GM10248 (cell line): ENCODE measurements around the gene PXYLP1.

Experiments used
- CTCF ChIA-PET: fragments of 300-600 bp; sonication (Branson Sonifier 250); formaldehyde crosslinking; extraction: SDS; loops from one replicate; lab custom pipeline; 2021; ENCODE audit warnings: antibody characterized with exemption; lab: Yijun Ruan, JAX
- POLR2A ChIA-PET: fragments of 350-650 bp; sonication (Branson Sonifier 250); formaldehyde crosslinking; extraction: SDS; loops from one replicate; lab custom pipeline; 2020; ENCODE audit warnings: antibody characterized with exemption; lab: Yijun Ruan, JAX
- DNase-seq: peaks from one replicate; pipeline ENCODE4 v3.0.0; 2012; ENCODE audit errors: extremely low spot score
- CTCF ChIP-seq: IDR thresholded peaks from 2 replicates; pipeline ENCODE4 v1.5.1; 2012; ENCODE audit warnings: mild to moderate bottlenecking, low read depth; ENCODE audit errors: extremely low read depth, missing control alignments, control extremely low read depth

The PXYLP1 gene

GRCh38 chr3:141237701-141238521, 6.3 kb downstream of the PXYLP1 start:
- no peak for DNase-seq
- ChIA-PET POLR2A (no interaction called here), CTCF (interaction anchor here (1.0 to 2.8 kb wide), 3 partner anchors 13 to 214 kb away, joined by 3 to 10 read pairs (median 3); no protein-coding TSS in a partner anchor)
- no peak for TF ChIP-seq CTCF

GRCh38 chr3:141239511-141240281, 8.1 kb downstream of the PXYLP1 start:
- POLR2A ChIA-PET, result no interaction called here
- no peak for TF ChIP-seq CTCF
- DNase-seq, result no peak
- CTCF ChIA-PET, result interaction anchor here (0.8 to 4.9 kb wide), 3 partner anchors 8 to 15 kb away, joined by 3 to 35 read pairs (median 10); partner anchors contain the start of gene PXYLP1

- no peak for TF ChIP-seq CTCF
- POLR2A ChIA-PET, result no interaction called here
- CTCF ChIA-PET, result interaction anchor here (0.8 to 4.9 kb wide), 2 partner anchors 8 to 9 kb away, joined by 3 to 35 read pairs; partner anchors contain the start of gene PXYLP1
Measured at GRCh38 chr3:141240286-141240685, 8.7 kb downstream of the PXYLP1 start.

GRCh38 chr3:141240687-141241615, 9.3 kb downstream of the PXYLP1 start:
- POLR2A ChIA-PET, result no interaction called here
- CTCF ChIA-PET, result interaction anchor here (4.9 kb wide), 1 partner anchor 9 kb away, joined by 35 read pairs; the partner anchor contains the start of gene PXYLP1
- TF ChIP-seq CTCF, result no peak
- no peak for DNase-seq

More at GRCh38 chr3:141240286-141240685, 8.7 kb downstream of the PXYLP1 start:
- DNase-seq, result no peak

- ChIA-PET POLR2A (no interaction called here), CTCF (interaction anchor here (1.0 to 4.9 kb wide), 5 partner anchors 8 to 62 kb away, joined by 3 to 35 read pairs (median 4); partner anchors contain the start of gene PXYLP1)
- TF ChIP-seq CTCF, result no peak
- no peak for DNase-seq
Measured at GRCh38 chr3:141241616-141242376, 10.2 kb downstream of the PXYLP1 start.
